H1 (cell line): ENCODE data around the gene RAD51B.

Source experiments
- CTCF ChIP-seq, 3 experiments: IDR thresholded peaks; 1 replicate in 2 of 3; 2 replicates in 1 of 3; pipeline versions ENCODE4 v1.5.1 to v1.6.1; 2011; ENCODE audit warnings: low read length in 3 of 3, mild to moderate bottlenecking in 3 of 3, inconsistent platforms in 2 of 3, low read depth in 1 of 3, moderate library complexity in 1 of 3; ENCODE audit not compliant: insufficient read depth in 1 of 3; ENCODE audit errors: control extremely low read depth in 1 of 3
- EZH2 ChIP-seq: fragments of 200-600 bp; sonication (generic); IDR thresholded peaks from 2 replicates; pipeline ENCODE4 v1.7.1; 2012; ENCODE audit warnings: low read depth, mild to moderate bottlenecking, moderate library complexity, low read length, inconsistent platforms; ENCODE audit not compliant: severe bottlenecking

DNA sequence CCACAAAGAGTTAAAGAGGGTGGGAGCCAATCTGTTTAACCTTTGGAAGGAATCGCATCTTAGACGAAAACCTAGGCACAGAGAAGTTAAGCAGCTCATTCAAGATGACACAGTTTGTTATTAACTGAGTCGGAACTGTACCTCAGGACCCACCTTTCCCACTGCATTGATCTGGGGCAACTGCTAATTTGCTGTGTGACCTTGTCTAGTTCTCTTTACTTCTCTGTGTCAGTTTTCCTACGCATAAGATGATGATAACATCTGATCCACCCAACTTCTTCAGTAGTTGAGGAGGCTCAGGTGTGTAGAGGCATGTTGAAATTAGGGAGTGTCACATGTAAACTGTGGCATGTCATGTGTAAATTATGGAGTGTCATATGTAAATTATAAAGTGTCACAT is 787.1 kb downstream of the RAD51B start:
- TF ChIP-seq CTCF (IDR thresholded peaks at IDR 0.05; ENCODE audit: control extremely low read depth in 1 of 3, insufficient read depth in 1 of 3, low read depth in 1 of 3, low read length in 3 of 3): no peak
- TF ChIP-seq EZH2: no peak
